Activated T-cell treated with anti-CD3 and anti-CD28 coated beads, Interleukin-2, amount 50 U/mL, for 4 hours (primary cell): ENCODE measurements around the gene DENND2D. TPM values are rescaled to one million over a fixed set of nuclear protein-coding genes. Genes with fewer than 3 reads are reported as not detected.

Source experiments
- ATAC-seq, 2 donors: fragments of 200-7000 bp; cut with Tn5 transposase; one replicate each; pipeline ENCODE4 v1.10.0; 2021
- DNase-seq: peaks from one replicate; pipeline ENCODE4 v3.0.0-alpha.2; 2020
- H3K27me3 Mint-ChIP-seq: one replicate; pipeline ENCODE4 v1.8.0; 2021; ENCODE audit warnings: low read depth, mixed read lengths
- H3K36me3 Mint-ChIP-seq: one replicate; pipeline ENCODE4 v1.8.0; 2022; ENCODE audit warnings: mixed read lengths; ENCODE audit not compliant: insufficient read depth
- H3K4me1 Mint-ChIP-seq: one replicate; pipeline ENCODE4 v1.8.0; 2021; ENCODE audit warnings: low read depth, mixed read lengths
- H3K4me3 Mint-ChIP-seq: one replicate; pipeline ENCODE4 v1.8.0; 2021; ENCODE audit warnings: mild to moderate bottlenecking, moderate library complexity, mixed read lengths
- H3K9me3 Mint-ChIP-seq: one replicate; pipeline ENCODE4 v1.8.0; 2021; ENCODE audit warnings: mixed read lengths
- total RNA-seq, 3 donors: library from RNA; stranded (reverse); gene quantifications; one replicate each; pipeline ENCODE4 v1.2.1, GENCODE V29; 2021

Gene DENND2D
- total RNA-seq: 100 to 1,000 TPM; 127 to 158 (median 134) TPM

GRCh38 chr1:111199881-111200801 is at the start of gene DENND2D:
Gene DENND2D (minus strand): TSS chr1:111200646. CDS start chr1:111200459, 187 bp downstream.
- ATAC-seq (peak; percentile 61 to 65), DNase-seq (peak; percentile 57)
- Mint-ChIP-seq H3K9me3 (no peaks in the 10 kb centered on the region), H3K4me3 (peak within 1 kb of the TSS; percentile 100), H3K36me3 (peaks cover 38% of the 10 kb centered on the region), H3K4me1 (peaks cover 69% of the 10 kb centered on the region), H3K27me3 (no peaks in the 10 kb centered on the region)

- ATAC-seq (no peak), DNase-seq (no peak)
- Mint-ChIP-seq H3K4me1 (peaks cover 12% of the 10 kb centered on the region), H3K4me3 (no peak overlapping the region), H3K27me3 (no peaks in the 10 kb centered on the region), H3K36me3 (no peaks in the 10 kb centered on the region), H3K9me3 (no peaks in the 10 kb centered on the region)
Observed at GRCh38 chr1:111249960-111250359, 49.5 kb upstream of the DENND2D start.

- ATAC-seq (no peak), DNase-seq (no peak)
- Mint-ChIP-seq H3K9me3 (no peaks in the 10 kb centered on the region), H3K4me3 (no peak overlapping the region), H3K36me3 (peaks cover 8% of the 10 kb centered on the region), H3K27me3 (no peaks in the 10 kb centered on the region), H3K4me1 (peaks cover 10% of the 10 kb centered on the region)
Observed at GRCh38 chr1:111247125-111247838, 46.8 kb upstream of the DENND2D start.

- H3K9me3 Mint-ChIP-seq: no peaks in the 10 kb centered on the region
- H3K36me3 Mint-ChIP-seq: peaks cover 32% of the 10 kb centered on the region
- no peaks in the 10 kb centered on the region for H3K27me3 Mint-ChIP-seq
- no peak overlapping the region for H3K4me3 Mint-ChIP-seq
- peaks cover 3% of the 10 kb centered on the region for H3K4me1 Mint-ChIP-seq
- DNase-seq (no peak), ATAC-seq (no peak)
Observed at GRCh38 chr1:111242805-111243523, 42.5 kb upstream of the DENND2D start.

GRCh38 chr1:111241797-111242196 is 41.4 kb upstream of the DENND2D start:
- peaks cover 40% of the 10 kb centered on the region for H3K36me3 Mint-ChIP-seq
- no peak for ATAC-seq
- no peaks in the 10 kb centered on the region for H3K27me3 Mint-ChIP-seq
- H3K4me1 Mint-ChIP-seq: peaks cover 9% of the 10 kb centered on the region
- no peak for DNase-seq
- no peak overlapping the region for H3K4me3 Mint-ChIP-seq
- H3K9me3 Mint-ChIP-seq: no peaks in the 10 kb centered on the region

GRCh38 chr1:111238056-111238795 is 37.8 kb upstream of the DENND2D start:
- DNase-seq (no peak), ATAC-seq (no peak)
- peaks cover 31% of the 10 kb centered on the region for H3K4me1 Mint-ChIP-seq
- H3K36me3 Mint-ChIP-seq: peaks cover 41% of the 10 kb centered on the region
- H3K9me3 Mint-ChIP-seq: no peaks in the 10 kb centered on the region
- peaks cover 1% of the 10 kb centered on the region for H3K27me3 Mint-ChIP-seq
- H3K4me3 Mint-ChIP-seq: no peak overlapping the region

- Mint-ChIP-seq H3K36me3 (peaks cover 41% of the 10 kb centered on the region), H3K27me3 (peaks cover 1% of the 10 kb centered on the region), H3K9me3 (no peaks in the 10 kb centered on the region), H3K4me3 (no peak overlapping the region), H3K4me1 (peaks cover 44% of the 10 kb centered on the region)
- ATAC-seq (no peak), DNase-seq (no peak)
Observed at GRCh38 chr1:111236806-111237205, 36.4 kb upstream of the DENND2D start.

GRCh38 chr1:111236379-111236778 is 35.9 kb upstream of the DENND2D start:
- H3K36me3 Mint-ChIP-seq: peaks cover 39% of the 10 kb centered on the region
- peaks cover 48% of the 10 kb centered on the region for H3K4me1 Mint-ChIP-seq
- no peak overlapping the region for H3K4me3 Mint-ChIP-seq
- no peak for ATAC-seq
- no peak for DNase-seq
- H3K9me3 Mint-ChIP-seq: no peaks in the 10 kb centered on the region
- H3K27me3 Mint-ChIP-seq: peaks cover 1% of the 10 kb centered on the region

GRCh38 chr1:111234866-111235265 is 34.4 kb upstream of the DENND2D start:
- DNase-seq (no peak), ATAC-seq (peak; percentile 63 to 69)
- Mint-ChIP-seq H3K36me3 (peaks cover 28% of the 10 kb centered on the region), H3K4me1 (peaks cover 58% of the 10 kb centered on the region), H3K4me3 (no peak overlapping the region), H3K9me3 (no peaks in the 10 kb centered on the region), H3K27me3 (peaks cover 1% of the 10 kb centered on the region)

GRCh38 chr1:111234258-111234657 is 33.8 kb upstream of the DENND2D start:
- Mint-ChIP-seq H3K9me3 (no peaks in the 10 kb centered on the region), H3K4me3 (no peak overlapping the region), H3K36me3 (peaks cover 21% of the 10 kb centered on the region), H3K4me1 (peaks cover 61% of the 10 kb centered on the region), H3K27me3 (peaks cover 1% of the 10 kb centered on the region)
- ATAC-seq: no peak
- no peak for DNase-seq

- no peak for DNase-seq
- no peak for ATAC-seq
- Mint-ChIP-seq H3K9me3 (no peaks in the 10 kb centered on the region), H3K27me3 (peaks cover 1% of the 10 kb centered on the region), H3K36me3 (peaks cover 12% of the 10 kb centered on the region), H3K4me3 (peak overlapping the region; percentile 52), H3K4me1 (peaks cover 79% of the 10 kb centered on the region)
Observed at GRCh38 chr1:111232134-111232533, 31.7 kb upstream of the DENND2D start.

GRCh38 chr1:111228748-111229126 is 28.3 kb upstream of the DENND2D start:
- DNase-seq (no peak), ATAC-seq (no peak)
- Mint-ChIP-seq H3K4me1 (peaks cover 84% of the 10 kb centered on the region), H3K27me3 (no peaks in the 10 kb centered on the region), H3K9me3 (no peaks in the 10 kb centered on the region), H3K4me3 (peak overlapping the region; percentile 45), H3K36me3 (peaks cover 3% of the 10 kb centered on the region)

- ATAC-seq (peak; percentile 38 to 46), DNase-seq (no peak)
- H3K4me3 Mint-ChIP-seq: no peak overlapping the region
- H3K27me3 Mint-ChIP-seq: no peaks in the 10 kb centered on the region
- peaks cover 88% of the 10 kb centered on the region for H3K4me1 Mint-ChIP-seq
- no peaks in the 10 kb centered on the region for H3K9me3 Mint-ChIP-seq
- peaks cover 3% of the 10 kb centered on the region for H3K36me3 Mint-ChIP-seq
Observed at GRCh38 chr1:111227851-111228747, 27.7 kb upstream of the DENND2D start.
